GM06990 (cell line): ENCODE results near the gene SALL3.

ENCODE experiments used
- DNase-seq: peaks from one replicate; pipeline ENCODE4 v3.0.0-alpha.2; 2011; ENCODE audit not compliant: insufficient read length; ENCODE audit errors: extremely low read depth
- H3K27me3 ChIP-seq: replicated peaks from 2 replicates; pipeline ENCODE4 v1.6.0; 2011; ENCODE audit warnings: low read length; ENCODE audit not compliant: control insufficient read depth, insufficient read depth
- H3K36me3 ChIP-seq: 2 replicates; pipeline ENCODE4 v1.5.1; 2011; ENCODE audit warnings: low read length; ENCODE audit not compliant: control insufficient read depth, insufficient read depth
- H3K4me3 ChIP-seq: replicated peaks from 2 replicates; pipeline ENCODE4 v1.5.1; 2011; ENCODE audit warnings: low read depth, mild to moderate bottlenecking, control low read depth, low read length
- TF ChIP-seq, protein P1 (sequence below): IDR thresholded peaks from 2 replicates; pipeline ENCODE4 v1.5.1; 2011; ENCODE audit warnings: low read length, control low read depth, mild to moderate bottlenecking, inconsistent platforms; ENCODE audit not compliant: insufficient read depth, poor library complexity, severe bottlenecking

SALL3 gene

DNA sequence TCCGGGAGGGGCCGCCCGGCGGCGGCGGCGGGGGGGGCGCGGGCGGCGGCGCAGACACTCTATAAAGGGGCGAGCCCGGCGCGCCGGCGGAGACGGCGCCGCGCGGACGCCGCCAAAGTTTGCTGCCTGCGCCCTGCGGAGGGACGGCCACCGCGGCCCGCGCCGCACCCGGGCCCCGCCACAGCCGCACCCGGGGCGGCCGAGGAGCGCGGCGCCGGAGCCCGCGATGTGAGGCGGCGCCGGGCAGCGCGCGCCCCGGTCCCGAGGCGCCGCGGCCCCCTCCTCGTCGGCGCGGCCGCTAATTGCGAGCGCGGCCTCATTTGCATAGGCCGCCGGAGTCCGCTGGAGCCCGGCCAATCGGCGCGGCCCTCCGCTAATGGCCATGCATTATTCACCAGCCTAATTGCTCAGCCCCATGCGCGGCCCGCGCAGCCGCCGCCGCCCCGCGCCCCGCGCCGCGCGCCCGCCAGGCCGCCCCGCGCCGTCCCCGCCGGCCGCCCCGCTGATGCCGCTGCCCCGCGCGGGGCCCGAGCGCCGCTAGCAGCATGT lies at the start of gene SALL3:
Gene SALL3 (plus strand): TSS at position 89 of the 549 bp plus-strand sequence. CDS start 457 bp downstream, at position 546.
- no peak within 1 kb of the TSS for H3K4me3 ChIP-seq
- TF ChIP-seq, protein P1, sequence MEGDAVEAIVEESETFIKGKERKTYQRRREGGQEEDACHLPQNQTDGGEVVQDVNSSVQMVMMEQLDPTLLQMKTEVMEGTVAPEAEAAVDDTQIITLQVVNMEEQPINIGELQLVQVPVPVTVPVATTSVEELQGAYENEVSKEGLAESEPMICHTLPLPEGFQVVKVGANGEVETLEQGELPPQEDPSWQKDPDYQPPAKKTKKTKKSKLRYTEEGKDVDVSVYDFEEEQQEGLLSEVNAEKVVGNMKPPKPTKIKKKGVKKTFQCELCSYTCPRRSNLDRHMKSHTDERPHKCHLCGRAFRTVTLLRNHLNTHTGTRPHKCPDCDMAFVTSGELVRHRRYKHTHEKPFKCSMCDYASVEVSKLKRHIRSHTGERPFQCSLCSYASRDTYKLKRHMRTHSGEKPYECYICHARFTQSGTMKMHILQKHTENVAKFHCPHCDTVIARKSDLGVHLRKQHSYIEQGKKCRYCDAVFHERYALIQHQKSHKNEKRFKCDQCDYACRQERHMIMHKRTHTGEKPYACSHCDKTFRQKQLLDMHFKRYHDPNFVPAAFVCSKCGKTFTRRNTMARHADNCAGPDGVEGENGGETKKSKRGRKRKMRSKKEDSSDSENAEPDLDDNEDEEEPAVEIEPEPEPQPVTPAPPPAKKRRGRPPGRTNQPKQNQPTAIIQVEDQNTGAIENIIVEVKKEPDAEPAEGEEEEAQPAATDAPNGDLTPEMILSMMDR = no peak
- no peak for DNase-seq

DNA sequence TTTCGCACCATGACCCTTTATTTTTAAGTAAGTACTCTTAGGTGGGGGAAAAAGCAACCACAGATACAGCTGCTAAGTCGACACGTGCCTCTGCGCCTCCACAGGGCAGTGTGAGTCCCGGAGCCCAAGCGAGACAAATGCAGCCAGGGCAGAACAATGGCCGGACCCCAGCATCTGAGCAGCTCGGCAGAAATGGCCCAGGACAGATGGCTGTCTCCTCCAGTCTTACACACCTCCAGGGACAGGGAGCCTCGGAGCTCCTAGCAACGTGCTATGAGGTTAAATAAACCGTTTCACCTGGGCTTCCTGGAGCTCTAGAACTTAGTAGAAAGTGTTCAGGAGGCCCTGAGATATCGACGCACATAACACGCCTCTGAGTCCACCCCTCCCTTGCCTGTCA lies 47.3 kb upstream of the SALL3 start:
- Histone ChIP-seq H3K36me3 (no peaks in the 10 kb centered on the region), H3K27me3 (no peaks in the 10 kb centered on the region), H3K4me3 (no peak overlapping the region)
- DNase-seq = no peak
- TF ChIP-seq, protein P1 = no peak

More for the DNA sequence above, at the start of gene SALL3:
- Histone ChIP-seq H3K36me3 (no peaks in the 10 kb centered on the region), H3K27me3 (no peaks in the 10 kb centered on the region)

DNA sequence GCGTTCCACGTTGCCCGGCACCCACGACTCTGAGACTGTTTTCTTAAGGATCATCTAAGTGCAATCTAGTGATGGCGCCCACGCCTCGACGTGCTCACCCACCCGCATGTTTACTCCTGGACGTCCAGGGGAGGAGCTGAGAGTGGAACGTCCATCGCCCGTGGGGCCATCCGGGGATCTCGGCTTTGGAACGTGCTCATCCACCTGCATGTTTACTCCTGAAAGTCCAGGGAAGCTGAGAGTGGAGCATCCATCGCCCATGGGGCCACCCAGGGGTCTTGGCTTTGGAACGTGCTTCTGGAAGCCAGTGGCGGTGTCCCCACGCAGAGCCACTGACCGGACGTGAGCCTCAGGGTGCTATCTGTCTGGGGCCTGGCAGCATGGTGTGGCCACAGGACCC lies 45.6 kb upstream of the SALL3 start:
- no peak overlapping the region for H3K4me3 ChIP-seq
- H3K27me3 ChIP-seq = no peaks in the 10 kb centered on the region
- DNase-seq = no peak
- no peaks in the 10 kb centered on the region for H3K36me3 ChIP-seq
- TF ChIP-seq, protein P1 = no peak

DNA sequence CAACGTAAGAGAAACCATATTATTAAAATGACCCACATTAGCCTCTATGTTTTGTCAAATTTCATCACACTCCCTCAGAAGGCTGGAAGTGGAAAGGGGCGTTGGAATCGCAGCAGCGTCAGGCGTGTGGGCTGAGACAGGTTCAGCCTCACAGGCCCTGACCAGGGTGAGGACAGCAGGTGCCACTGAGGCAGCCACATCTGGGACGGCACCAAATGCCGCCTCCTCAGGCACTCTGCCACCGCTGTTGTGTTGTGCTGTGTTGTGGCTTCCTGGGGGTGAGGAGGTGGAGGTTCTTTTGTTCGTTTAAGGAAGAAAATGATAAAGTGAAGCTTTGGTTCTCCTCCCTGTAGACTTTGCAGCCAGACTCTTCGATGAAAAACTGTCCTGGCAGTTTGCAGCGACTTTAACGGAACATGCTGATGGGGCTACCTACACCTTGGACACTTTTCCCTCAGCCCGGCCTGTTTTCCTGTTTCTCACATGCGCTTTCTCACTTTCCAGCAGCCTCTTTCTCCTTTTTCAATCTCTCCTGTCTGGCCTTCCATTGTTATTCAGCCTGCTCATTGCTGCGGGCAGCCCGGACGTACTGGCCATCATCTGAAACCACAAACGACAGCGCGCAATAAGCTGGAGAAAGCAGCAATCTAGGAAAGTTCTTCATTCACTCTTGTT lies 44.9 kb upstream of the SALL3 start:
- Histone ChIP-seq H3K27me3 (no peaks in the 10 kb centered on the region), H3K36me3 (no peaks in the 10 kb centered on the region), H3K4me3 (no peak overlapping the region)
- DNase-seq = no peak
- TF ChIP-seq, protein P1 = no peak

DNA sequence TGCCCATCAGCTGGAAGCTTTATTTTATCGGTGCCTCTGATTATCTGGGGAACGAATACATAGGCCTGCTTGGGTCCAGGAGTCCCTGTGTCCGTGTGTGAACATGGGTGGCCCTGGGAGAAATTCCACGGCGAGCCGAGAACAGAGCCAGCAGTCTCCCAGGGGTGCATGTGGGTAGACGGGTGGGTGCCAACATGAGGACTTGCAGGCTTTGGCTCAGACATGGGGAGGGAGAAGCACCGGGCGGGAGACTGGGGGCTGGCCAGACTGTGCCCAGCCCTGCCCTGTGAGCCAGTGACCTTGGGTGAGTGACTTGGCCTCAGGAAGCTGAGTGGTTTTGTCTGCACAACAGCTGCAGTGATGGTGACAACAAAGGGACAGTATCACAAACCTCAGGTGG lies 44.2 kb upstream of the SALL3 start:
- no peaks in the 10 kb centered on the region for H3K36me3 ChIP-seq
- DNase-seq = no peak
- H3K4me3 ChIP-seq = no peak overlapping the region
- no peaks in the 10 kb centered on the region for H3K27me3 ChIP-seq
- TF ChIP-seq, protein P1 = no peak
